IPS DF 4.7 (cell line): ENCODE results near the gene PDGFA.

Source experiments
- DNase-seq: peaks from one replicate; pipeline ENCODE4 v3.0.0-alpha.2; 2013; ENCODE audit warnings: low spot score; ENCODE audit errors: extremely low read depth

The PDGFA gene

GRCh38 chr7:505171-505570 is 14.5 kb downstream of the PDGFA start:
- no peak for DNase-seq

GRCh38 chr7:504221-505111 is 15.2 kb downstream of the PDGFA start:
- no peak for DNase-seq

- DNase-seq, result no peak
Observed at GRCh38 chr7:503575-504111, 16.0 kb downstream of the PDGFA start.

GRCh38 chr7:502296-502695 is 17.4 kb downstream of the PDGFA start:
- no peak for DNase-seq

GRCh38 chr7:501526-501925 is 18.1 kb downstream of the PDGFA start:
- DNase-seq, result no peak

- DNase-seq, result no peak
Observed at GRCh38 chr7:500521-501420, 18.9 kb downstream of the PDGFA start.

- no peak for DNase-seq
Observed at GRCh38 chr7:499853-500485, 19.7 kb downstream of the PDGFA start.

- no peak for DNase-seq
Observed at GRCh38 chr7:498678-499641, 20.7 kb downstream of the PDGFA start.

GRCh38 chr7:497946-498655 is 21.5 kb downstream of the PDGFA start:
- no peak for DNase-seq

- DNase-seq, result no peak
Observed at GRCh38 chr7:497346-497745, 22.3 kb downstream of the PDGFA start.

- DNase-seq, result no peak
Observed at GRCh38 chr7:496528-497295, 22.9 kb downstream of the PDGFA start.

- no peak for DNase-seq
Observed at GRCh38 chr7:495761-496321, 23.8 kb downstream of the PDGFA start.

- DNase-seq, result no peak
Observed at GRCh38 chr7:495326-495725, 24.3 kb downstream of the PDGFA start.

GRCh38 chr7:494906-495305 is 24.7 kb downstream of the PDGFA start:
- DNase-seq, result no peak

- DNase-seq, result no peak
Observed at GRCh38 chr7:494259-494687, 25.4 kb downstream of the PDGFA start.

- DNase-seq, result no peak
Observed at GRCh38 chr7:493661-494251, 25.9 kb downstream of the PDGFA start.

GRCh38 chr7:492714-493065 is 27.0 kb downstream of the PDGFA start:
- DNase-seq, result no peak

GRCh38 chr7:491958-492713 is 27.5 kb downstream of the PDGFA start:
- DNase-seq, result no peak
